B cell (primary cell): ENCODE measurements around the gene GGTLC1. TPM values are rescaled to one million over a fixed set of nuclear protein-coding genes. Genes with fewer than 3 reads are reported as not detected.

ENCODE experiments used
- ATAC-seq: fragments of 200-7000 bp; cut with Tn5 transposase; one replicate; pipeline ENCODE4 v1.10.0; 2021; ENCODE audit warnings: low read depth, mild to moderate bottlenecking, moderate number of reproducible peaks, moderate library complexity
- CTCF ChIA-PET: fragments of 350-600 bp; sonication (Branson Sonifier 250); formaldehyde crosslinking; loops from one replicate; lab custom pipeline; 2021; ENCODE audit warnings: antibody characterized with exemption, inconsistent platforms; lab: Charles Lee
- POLR2A ChIA-PET: fragments of 350-600 bp; sonication (Branson Sonifier 250); formaldehyde crosslinking; loops from one replicate; lab custom pipeline; 2021; ENCODE audit warnings: antibody characterized with exemption; lab: Charles Lee
- DNase-seq: peaks from one replicate; pipeline ENCODE4 v3.0.0; 2013
- H2AFZ ChIP-seq: 2 replicates; pipeline ENCODE4 v1.6.1; 2012; ENCODE audit warnings: mild to moderate bottlenecking, low read depth, low read length; ENCODE audit not compliant: insufficient read depth, poor library complexity, severe bottlenecking
- H3K27ac ChIP-seq, 2 donors: 1 replicate in 1 of 2; 2 replicates in 1 of 2; pipeline ENCODE4 v1.5.1; 2012 to 2013; ENCODE audit warnings: low read length in 2 of 2, mild to moderate bottlenecking in 2 of 2, moderate library complexity in 1 of 2
- H3K27me3 ChIP-seq, 4 experiments: fragments of 200-600 bp in 1 of 4; sonication (generic) in 1 of 4; replicated peaks in 1 of 4; 1 replicate in 2 of 4; 2 replicates in 2 of 4; pipeline versions ENCODE4 v1.6.1 to v1.7.0; 2013 to 2016; ENCODE audit warnings: low read length in 3 of 4, mild to moderate bottlenecking in 2 of 4, mixed read lengths in 1 of 4, moderate library complexity in 1 of 4; ENCODE audit not compliant: insufficient read depth in 4 of 4, control insufficient read depth in 3 of 4; ENCODE audit errors: control extremely low read depth in 1 of 4
- H3K36me3 ChIP-seq, 2 experiments: replicated peaks in 1 of 2; 1 replicate in 1 of 2; 2 replicates in 1 of 2; pipeline versions ENCODE4 v1.6.1 to v1.7.1; 2013; ENCODE audit warnings: low read length in 1 of 2; ENCODE audit not compliant: insufficient read depth in 2 of 2, control insufficient read depth in 1 of 2; ENCODE audit errors: control extremely low read depth in 1 of 2, extremely low read depth in 1 of 2
- H3K4me1 ChIP-seq, 2 donors: fragments of 200-600 bp in 1 of 2; sonication (generic) in 1 of 2; 1 replicate in 1 of 2; 2 replicates in 1 of 2; pipeline versions ENCODE4 v1.5.1 to v1.6.1; 2013 to 2017; ENCODE audit warnings: low read length in 2 of 2; ENCODE audit not compliant: control insufficient read depth in 2 of 2, insufficient read depth in 2 of 2
- H3K4me2 ChIP-seq: replicated peaks from 2 replicates; pipeline ENCODE3; 2012; ENCODE audit warnings: mild to moderate bottlenecking, low read depth, low read length; ENCODE audit not compliant: poor library complexity, severe bottlenecking
- H3K4me3 ChIP-seq, 5 experiments: fragments of 200-600 bp in 1 of 5; sonication (generic) in 1 of 5; 1 replicate in 3 of 5; 2 replicates in 2 of 5; pipeline versions ENCODE4 v1.5.1 to v1.7.0; 2011 to 2016; ENCODE audit warnings: low read length in 4 of 5, mild to moderate bottlenecking in 4 of 5, low read depth in 2 of 5, control low read depth in 1 of 5, moderate library complexity in 1 of 5; ENCODE audit not compliant: insufficient read depth in 1 of 5; ENCODE audit errors: control extremely low read depth in 1 of 5, extremely low read depth in 1 of 5
- H3K79me2 ChIP-seq: fragments of 200-600 bp; sonication (generic); one replicate; pipeline ENCODE4 v1.6.0; 2016; ENCODE audit warnings: low read length; ENCODE audit not compliant: control insufficient read depth, insufficient read depth
- H3K9ac ChIP-seq: fragments of 200-600 bp; sonication (generic); 2 replicates; pipeline ENCODE4 v1.6.1; 2017; ENCODE audit warnings: mild to moderate bottlenecking, low read length, moderate library complexity
- H3K9me3 ChIP-seq, 3 donors: one replicate each; pipeline versions ENCODE4 v1.6.1 to v1.7.1; 2013; ENCODE audit warnings: low read length in 2 of 3; ENCODE audit not compliant: control insufficient read depth in 2 of 3, insufficient read depth in 1 of 3; ENCODE audit errors: control extremely low read depth in 1 of 3
- H4K20me1 ChIP-seq: 2 replicates; pipeline ENCODE4 v1.6.0; 2012; ENCODE audit warnings: mild to moderate bottlenecking, low read length; ENCODE audit not compliant: insufficient read depth, control insufficient read depth, poor library complexity, severe bottlenecking
- H3K27ac Mint-ChIP-seq: one replicate; pipeline ENCODE4 v1.8.0; 2021; ENCODE audit warnings: mixed read lengths
- H3K27me3 Mint-ChIP-seq: one replicate; pipeline ENCODE4 v1.8.0; 2021; ENCODE audit warnings: mixed read lengths
- H3K4me1 Mint-ChIP-seq: one replicate; pipeline ENCODE4 v1.8.0; 2021; ENCODE audit warnings: mixed read lengths
- H3K4me3 Mint-ChIP-seq: one replicate; pipeline ENCODE4 v1.8.0; 2021; ENCODE audit warnings: mixed read lengths
- H3K9me3 Mint-ChIP-seq: one replicate; pipeline ENCODE4 v1.8.0; 2022; ENCODE audit warnings: mixed read lengths; ENCODE audit not compliant: insufficient read depth
- EZH2 ChIP-seq: IDR thresholded peaks from 2 replicates; pipeline ENCODE4 v1.6.1; 2012; ENCODE audit warnings: borderline replicate concordance, low read depth, mild to moderate bottlenecking, moderate library complexity, low read length; ENCODE audit not compliant: insufficient read depth, poor library complexity, severe bottlenecking
- WGBS: methylation state at CpG from one replicate; pipeline ENCODE4 v1.1.5; 2013; ENCODE audit warnings: missing lambda C conversion rate; ENCODE audit not compliant: insufficient coverage; 5-methylcytosine and 5-hydroxymethylcytosine counted together
- intact Hi-C: fragments of 100-400 bp; cut with micrococcal nuclease; formaldehyde crosslinking; loops from one replicate; pipeline ENCODE4 v1.10.0; 2022
- polyA plus RNA-seq: library from polyadenylated mRNA; depleted of rRNA; stranded (reverse); fragments of >200 nt; gene quantifications from 2 replicates; pipeline ENCODE4 v1.2.3, GENCODE V29; 2012
- total RNA-seq, 2 donors: library from RNA; stranded (reverse); fragments of 120-200 nt in 1 of 2; gene quantifications; 1 replicate in 1 of 2; 2 replicates in 1 of 2; pipeline versions ENCODE4 v1.2.3 to v1.2.4, GENCODE V29; 2013 to 2022
- TF ChIP-seq, protein P1 (sequence below): fragments of 200-600 bp; IDR thresholded peaks from one replicate; pipeline ENCODE4 v1.8.0; 2022; ENCODE audit warnings: antibody characterized with exemption, mild to moderate bottlenecking

Gene GGTLC1
- total and polyA plus RNA-seq, 2 donors (not counting 1 experiment from before 2014, with no cell fraction given) = not detected

DNA sequence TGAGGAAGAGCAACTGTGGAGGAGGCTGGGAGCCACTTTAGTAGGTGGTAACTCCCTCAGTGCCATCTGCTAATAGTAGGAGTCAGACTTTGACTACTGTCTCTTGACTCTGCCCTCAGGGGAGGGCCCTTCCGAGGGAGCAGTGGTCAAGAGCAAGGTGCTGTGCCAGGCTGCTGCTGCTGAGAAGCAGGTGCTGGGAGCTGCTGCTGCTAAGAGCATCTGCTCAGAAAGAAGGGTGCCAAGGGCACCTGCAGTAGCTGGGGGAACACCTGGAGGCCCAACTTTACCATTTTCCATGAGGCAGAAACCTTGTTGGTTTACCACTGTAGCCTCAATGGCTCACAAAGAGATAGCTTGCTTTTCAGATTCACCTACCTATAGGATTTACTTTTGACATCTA, 18.5 kb downstream of the GGTLC1 start:
- intact Hi-C loops = no loop called here
- Mint-ChIP-seq H3K27ac (no peak overlapping the region), H3K4me1 (no peaks in the 10 kb centered on the region), H3K9me3 (no peaks in the 10 kb centered on the region), H3K27me3 (no peaks in the 10 kb centered on the region), H3K4me3 (no peak overlapping the region)
- Histone ChIP-seq H4K20me1 (no peaks in the 10 kb centered on the region), H3K27ac (no peak overlapping the region), H3K4me3 (no peak overlapping the region), H3K9me3 (peaks cover 0 to 6% (median 0%) of the 10 kb centered on the region in 3 donors), H3K4me1 (no peaks in the 10 kb centered on the region), H3K79me2 (no peaks in the 10 kb centered on the region), H2AFZ (no peak overlapping the region), H3K27me3 (no peaks in the 10 kb centered on the region), H3K36me3 (no peaks in the 10 kb centered on the region), H3K9ac (no peak overlapping the region), H3K4me2 (no peak overlapping the region)
- DNase-seq = no peak
- no peak for TF ChIP-seq EZH2
- TF ChIP-seq, protein P1, sequence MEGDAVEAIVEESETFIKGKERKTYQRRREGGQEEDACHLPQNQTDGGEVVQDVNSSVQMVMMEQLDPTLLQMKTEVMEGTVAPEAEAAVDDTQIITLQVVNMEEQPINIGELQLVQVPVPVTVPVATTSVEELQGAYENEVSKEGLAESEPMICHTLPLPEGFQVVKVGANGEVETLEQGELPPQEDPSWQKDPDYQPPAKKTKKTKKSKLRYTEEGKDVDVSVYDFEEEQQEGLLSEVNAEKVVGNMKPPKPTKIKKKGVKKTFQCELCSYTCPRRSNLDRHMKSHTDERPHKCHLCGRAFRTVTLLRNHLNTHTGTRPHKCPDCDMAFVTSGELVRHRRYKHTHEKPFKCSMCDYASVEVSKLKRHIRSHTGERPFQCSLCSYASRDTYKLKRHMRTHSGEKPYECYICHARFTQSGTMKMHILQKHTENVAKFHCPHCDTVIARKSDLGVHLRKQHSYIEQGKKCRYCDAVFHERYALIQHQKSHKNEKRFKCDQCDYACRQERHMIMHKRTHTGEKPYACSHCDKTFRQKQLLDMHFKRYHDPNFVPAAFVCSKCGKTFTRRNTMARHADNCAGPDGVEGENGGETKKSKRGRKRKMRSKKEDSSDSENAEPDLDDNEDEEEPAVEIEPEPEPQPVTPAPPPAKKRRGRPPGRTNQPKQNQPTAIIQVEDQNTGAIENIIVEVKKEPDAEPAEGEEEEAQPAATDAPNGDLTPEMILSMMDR = no peak
- ChIA-PET POLR2A (no interaction called here), CTCF (no interaction called here)
- 100% methylated on average over 1 of the region's 1 CpG for WGBS
- ATAC-seq = no peak

DNA sequence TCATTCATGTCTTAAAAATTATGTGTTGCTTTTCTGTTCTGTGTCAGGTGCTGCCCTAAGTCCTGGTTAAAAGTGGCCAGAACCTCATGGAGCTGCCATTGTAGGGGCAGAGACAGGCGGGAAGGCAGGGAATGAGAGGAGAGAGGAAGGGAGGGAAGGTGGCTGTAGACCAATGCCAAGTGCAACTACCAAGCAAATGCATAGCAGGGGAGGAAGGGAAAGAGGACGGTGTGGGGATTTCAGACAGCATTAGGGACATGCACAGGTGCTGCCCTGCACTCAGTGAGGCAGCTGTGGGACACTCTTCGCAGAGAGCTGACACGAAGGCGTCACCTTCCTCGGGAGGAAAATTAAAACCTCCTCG, 21.0 kb downstream of the GGTLC1 start:
- DNase-seq (no peak), ATAC-seq (no peak)
- Histone ChIP-seq H3K36me3 (no peaks in the 10 kb centered on the region), H3K4me1 (no peaks in the 10 kb centered on the region), H3K9me3 (peaks cover 3 to 6% (median 4%) of the 10 kb centered on the region in 3 donors), H3K4me3 (no peak overlapping the region), H3K27me3 (no peaks in the 10 kb centered on the region), H3K9ac (no peak overlapping the region), H3K79me2 (no peaks in the 10 kb centered on the region), H3K4me2 (no peak overlapping the region), H2AFZ (no peak overlapping the region), H4K20me1 (no peaks in the 10 kb centered on the region), H3K27ac (no peak overlapping the region)
- 73% methylated on average over 6 of the region's 7 CpGs for WGBS
- Mint-ChIP-seq H3K27me3 (no peaks in the 10 kb centered on the region), H3K9me3 (peaks cover 2% of the 10 kb centered on the region), H3K27ac (no peak overlapping the region), H3K4me3 (no peak overlapping the region), H3K4me1 (no peaks in the 10 kb centered on the region)
- intact Hi-C loops = no loop called here
- CTCF ChIA-PET = no interaction called here
- TF ChIP-seq, protein P1 = no peak
- no peak for TF ChIP-seq EZH2
- POLR2A ChIA-PET = no interaction called here
